Amniotic stem cell (primary cell): ENCODE results near the gene ADAM12.
A peak's percentile ranks its signal among the peaks of the same experiment; 100 is the strongest.
"Not testable (repeated sequence)": the region's sequence is repeated elsewhere in the genome, so short reads cannot be mapped to it uniquely, and the experiment has no call there.

Source experiments
- DNase-seq: peaks from one replicate; lab custom pipeline; 2025; lab: John Stamatoyannopoulos, UW

ADAM12 gene

GRCh38 chr10:126374435-126374834, 13.8 kb downstream of the ADAM12 start:
- DNase-seq = no peak

DNA sequence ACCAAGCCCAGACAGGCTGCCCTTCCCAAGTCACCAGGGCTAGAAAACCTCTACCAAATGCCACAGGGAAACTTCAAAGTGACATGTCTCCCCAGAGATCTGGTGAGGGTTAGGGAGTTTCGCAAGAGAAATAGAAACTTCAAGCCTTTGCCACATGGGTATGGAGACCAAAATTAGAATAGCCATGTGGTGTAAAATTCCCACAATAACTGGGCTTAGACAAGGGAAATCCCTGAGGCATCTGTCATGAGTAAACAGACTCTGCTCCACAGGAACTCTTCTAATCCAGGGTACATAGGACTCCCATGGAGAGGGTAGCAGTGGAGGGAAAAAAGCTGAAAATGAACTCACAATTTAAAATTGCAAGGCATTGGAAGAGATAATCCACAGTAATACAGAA, 14.3 kb downstream of the ADAM12 start:
- no peak for DNase-seq

GRCh38 chr10:126373147-126373546, 15.1 kb downstream of the ADAM12 start:
- no peak for DNase-seq

DNA sequence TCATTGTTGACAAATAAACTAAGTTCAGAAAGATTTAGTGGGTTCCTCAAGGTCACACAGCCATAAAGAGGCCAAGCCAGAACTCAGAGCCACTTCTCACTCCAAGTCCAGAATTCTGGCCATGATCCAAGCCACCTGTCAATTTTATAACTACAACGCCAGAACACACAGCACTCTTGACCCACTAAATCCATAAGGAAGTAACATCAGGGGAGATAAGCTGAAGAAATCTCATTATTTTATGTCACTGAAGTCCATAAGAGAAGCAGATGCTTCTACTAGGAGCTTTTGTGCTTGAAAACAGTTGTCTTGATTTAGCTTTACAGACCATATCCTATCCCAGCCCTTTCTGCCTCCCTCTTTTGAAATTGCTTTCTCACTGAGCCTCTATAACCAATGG, 15.9 kb downstream of the ADAM12 start:
- no peak for DNase-seq

DNA sequence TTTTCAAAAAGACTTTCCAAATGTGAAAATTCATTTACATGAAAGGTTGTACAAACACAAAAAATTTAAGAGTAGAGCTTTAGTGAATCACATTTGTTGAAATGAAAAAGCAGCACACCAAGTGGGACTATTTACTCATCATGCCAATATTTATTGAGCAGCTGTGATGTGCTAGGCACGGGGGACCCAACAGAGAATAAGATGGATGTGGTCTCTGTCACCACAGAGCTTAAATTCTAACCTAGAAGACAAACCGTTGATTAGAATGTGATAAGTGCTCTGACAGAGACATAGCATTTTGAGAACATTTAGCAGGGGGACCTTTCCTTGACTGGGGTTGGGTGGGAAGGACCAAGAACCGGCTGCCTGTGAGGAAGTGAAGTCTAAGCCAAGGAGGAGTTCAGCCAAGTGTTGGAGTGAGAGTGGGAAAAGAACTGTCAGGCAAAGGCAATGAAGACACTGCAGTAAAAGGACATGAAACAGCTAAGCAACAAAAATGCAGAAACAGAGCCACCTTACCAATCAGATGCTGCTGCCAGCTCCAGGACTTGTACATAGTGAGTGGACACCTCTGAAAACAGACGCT, 19.1 kb downstream of the ADAM12 start:
- no peak for DNase-seq

- no peak for DNase-seq
These were observed 31.1 kb downstream of the ADAM12 start for GRCh38 chr10:126357169-126357568.

DNA sequence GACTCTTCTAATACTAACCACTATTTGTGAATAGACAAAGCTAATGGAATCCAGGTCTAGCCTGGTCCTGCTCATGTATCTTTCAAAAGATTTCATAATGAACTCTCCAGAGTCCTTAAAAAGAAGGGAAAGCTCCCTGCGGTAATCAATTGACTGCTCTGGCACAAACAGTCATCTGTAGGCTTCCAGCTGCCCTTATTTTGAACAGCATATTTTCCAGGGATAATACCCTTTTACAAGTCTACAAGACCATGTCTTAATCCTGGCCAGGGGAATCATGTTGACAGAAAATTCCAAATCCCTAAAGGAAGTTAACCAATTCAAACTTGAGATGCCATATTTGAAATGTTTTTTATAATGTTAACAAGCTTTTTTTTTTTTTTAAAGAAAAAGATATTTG, 34.6 kb downstream of the ADAM12 start:
- DNase-seq = no peak

GRCh38 chr10:126352453-126352852, 35.8 kb downstream of the ADAM12 start:
- DNase-seq = no peak

DNA sequence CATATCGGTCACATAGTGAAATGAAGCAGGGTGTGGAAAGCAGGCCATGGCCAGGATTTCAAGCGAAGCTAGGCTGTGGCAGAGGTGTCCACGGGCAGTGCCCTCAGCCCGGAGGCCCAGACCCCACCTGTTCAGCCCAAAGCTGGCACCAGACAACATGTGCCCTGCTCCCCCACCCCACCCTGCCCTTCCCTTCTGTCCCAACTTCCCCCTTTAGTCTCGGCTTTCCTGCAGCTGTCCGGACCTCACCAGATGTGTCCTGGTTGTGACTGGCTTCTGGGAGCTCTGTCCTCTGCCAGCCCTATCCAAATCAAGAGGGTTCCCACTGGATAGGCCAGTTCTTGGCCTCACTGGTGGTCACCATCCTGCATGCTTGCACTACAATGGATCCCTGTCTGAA, 37.3 kb downstream of the ADAM12 start:
- DNase-seq = no peak

DNA sequence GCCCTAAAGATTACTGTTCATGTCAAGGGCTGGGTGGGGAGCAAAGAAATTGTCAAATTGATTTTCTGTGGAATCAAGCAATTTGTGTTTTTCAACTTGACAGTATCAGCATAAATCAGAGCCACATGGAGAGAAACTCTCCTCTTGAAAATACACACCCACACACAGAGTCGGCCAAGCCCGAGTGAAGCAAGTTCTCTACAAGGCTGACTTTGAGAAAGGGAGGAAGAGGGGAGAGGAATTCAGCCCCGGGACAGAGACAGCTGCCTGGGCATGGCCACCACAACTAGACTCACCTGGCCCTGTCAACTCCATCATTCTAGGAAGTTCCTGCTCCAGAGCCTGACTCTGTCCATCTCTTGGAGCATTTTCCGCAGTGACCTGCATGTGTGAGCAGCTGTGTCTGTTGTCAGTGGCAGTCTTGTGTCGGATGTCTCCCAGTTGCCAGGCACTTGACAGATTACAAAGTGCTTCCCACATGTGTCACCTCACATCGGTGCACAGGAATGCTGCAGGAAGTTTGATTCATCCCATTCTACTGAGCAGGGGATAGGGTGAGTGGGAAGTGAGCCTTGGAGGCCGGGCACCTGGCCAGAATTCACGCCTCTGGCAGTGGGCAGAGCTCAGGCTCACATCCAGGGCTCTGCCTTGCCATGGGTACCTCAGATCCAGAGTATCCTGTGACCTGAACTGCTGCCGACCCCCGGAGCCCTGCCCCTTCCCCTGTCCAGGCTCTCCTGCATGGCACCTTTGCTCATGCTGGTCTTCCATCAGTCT, 37.9 kb downstream of the ADAM12 start:
- DNase-seq = no peak

DNA sequence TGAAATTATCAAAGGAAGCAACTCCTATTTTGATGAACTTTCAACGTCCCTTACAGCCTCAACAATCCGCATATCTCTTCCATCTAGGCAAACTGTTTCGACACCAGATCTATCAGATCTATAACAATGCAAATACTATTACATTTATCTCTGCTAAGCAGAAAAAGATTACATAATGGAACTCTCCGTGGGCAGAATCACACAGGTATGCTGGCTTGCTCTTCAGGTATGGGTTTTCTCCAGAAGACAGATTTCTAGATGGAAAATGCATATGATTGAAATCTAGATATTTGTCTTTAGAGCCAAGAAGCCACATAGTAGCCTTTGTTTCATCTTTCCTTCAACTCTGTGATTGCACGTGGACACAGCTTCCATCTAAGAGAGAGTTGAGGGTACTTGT, 38.6 kb downstream of the ADAM12 start:
- no peak for DNase-seq

- DNase-seq = no peak
These were observed 39.2 kb downstream of the ADAM12 start for GRCh38 chr10:126349101-126349500.

GRCh38 chr10:126343496-126343895, 44.8 kb downstream of the ADAM12 start:
- DNase-seq = not testable (repeated sequence)

- DNase-seq = no peak
These were observed 45.6 kb downstream of the ADAM12 start for GRCh38 chr10:126342680-126343079.

GRCh38 chr10:126341491-126341890, 46.8 kb downstream of the ADAM12 start:
- no peak for DNase-seq

- DNase-seq = no peak
These were observed 50.9 kb downstream of the ADAM12 start for GRCh38 chr10:126337251-126337810.

- DNase-seq = peak; percentile 74
These were observed 51.5 kb downstream of the ADAM12 start for GRCh38 chr10:126336801-126337200.

GRCh38 chr10:126334272-126334671, 54.0 kb downstream of the ADAM12 start:
- DNase-seq = no peak

- DNase-seq = no peak
These were observed 55.7 kb downstream of the ADAM12 start for GRCh38 chr10:126332576-126332975.

- no peak for DNase-seq
These were observed 57.2 kb downstream of the ADAM12 start for GRCh38 chr10:126331101-126331500.

DNA sequence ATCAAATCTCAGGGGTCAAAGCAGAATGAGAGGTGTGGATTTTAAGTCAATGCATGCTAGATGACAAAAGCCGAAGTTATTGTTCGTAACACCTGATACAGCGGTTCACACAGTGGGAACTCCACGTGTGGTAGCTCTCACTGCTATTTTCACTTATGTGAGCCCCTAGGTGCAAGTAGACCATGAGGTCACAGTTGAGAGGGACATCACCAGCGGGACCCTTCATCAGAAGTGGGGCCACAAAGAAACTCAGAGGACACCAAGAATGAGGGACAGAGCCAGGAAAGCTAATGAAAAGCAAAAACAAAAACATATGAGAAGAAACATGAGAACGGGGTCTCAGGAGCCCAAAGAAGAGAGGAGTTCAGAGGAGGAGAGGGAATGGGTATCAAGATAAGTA, 63.5 kb downstream of the ADAM12 start:
- no peak for DNase-seq

DNA sequence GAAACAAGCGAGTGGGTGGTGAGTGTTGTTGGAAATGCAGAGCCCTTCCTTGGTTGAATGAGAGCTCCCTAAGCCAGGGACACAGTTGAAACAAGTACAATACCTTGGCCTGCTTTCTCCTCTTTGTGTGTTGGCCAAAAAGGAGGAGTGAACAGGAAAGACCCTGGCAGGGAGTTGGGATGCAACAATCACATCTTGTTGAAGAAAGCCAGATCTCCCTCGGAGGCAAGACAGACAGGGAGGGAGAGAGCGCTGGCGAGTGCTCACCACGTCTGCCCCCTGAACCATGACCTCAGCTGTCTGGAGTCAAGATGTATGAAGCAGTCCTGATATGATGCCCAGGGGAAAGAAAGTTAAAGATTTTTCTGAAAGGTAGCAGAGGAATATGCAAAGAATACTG, 66.8 kb downstream of the ADAM12 start:
- DNase-seq = no peak

DNA sequence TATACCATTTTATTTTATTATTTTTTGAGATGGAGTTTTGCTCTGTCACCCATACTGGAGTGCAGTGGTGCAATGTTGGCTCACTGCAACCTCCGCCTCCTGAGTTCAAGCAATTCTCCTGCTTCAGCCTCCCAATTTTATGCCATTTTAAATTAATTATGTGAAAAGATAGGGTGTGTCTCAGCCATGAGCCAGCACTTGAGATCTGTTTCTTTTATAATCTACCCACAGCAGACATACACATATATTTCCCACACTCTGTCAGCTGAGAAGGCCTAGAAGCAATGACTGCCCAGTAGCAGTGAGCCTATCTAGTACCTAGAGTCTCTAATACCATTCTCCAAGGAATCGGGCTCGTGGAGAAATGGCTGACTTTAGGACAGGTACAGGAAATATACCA, 70.5 kb downstream of the ADAM12 start:
- DNase-seq = no peak
